Measurements from ENCODE around the gene PROB1. TPM values are rescaled to one million over a fixed set of nuclear protein-coding genes. Genes with fewer than 3 reads are reported as not detected.

The PROB1 gene
- total RNA-seq, 6 experiments from 2014 or later, result 2.8 to 5.3 (median 5.1) TPM

DNA sequence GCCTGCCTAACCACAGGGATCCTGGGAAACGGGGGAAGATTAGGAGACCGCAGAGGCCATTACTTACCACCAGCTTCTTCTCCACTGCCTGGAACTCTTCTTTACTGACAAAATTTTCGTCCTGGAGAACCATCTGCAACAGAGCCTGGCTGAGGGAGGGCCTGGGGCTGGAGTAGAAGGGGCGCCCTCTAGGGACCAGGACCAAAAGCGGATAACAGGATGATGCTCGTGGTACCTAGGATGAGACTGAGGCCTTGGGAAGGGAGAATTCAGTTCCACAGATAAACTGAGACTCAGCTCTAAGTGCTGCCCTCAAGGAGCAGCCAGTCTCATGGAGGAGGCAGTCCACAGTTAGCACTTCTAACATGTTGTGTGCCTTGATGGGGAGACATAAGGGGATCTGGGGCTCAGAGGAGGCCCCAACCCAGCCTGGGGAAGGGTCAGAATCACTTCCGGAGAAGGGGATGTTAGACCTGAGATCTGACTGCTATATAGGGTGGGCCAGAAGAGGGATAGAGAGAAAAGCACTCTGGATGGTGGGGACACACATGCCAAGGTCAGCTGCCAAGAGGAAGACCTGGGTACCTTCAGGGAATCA lies 7.8 kb upstream of the PROB1 start:
- Mint-ChIP-seq H3K27ac (peak overlapping the region; percentile 100), H3K27me3 (ENCODE audit: insufficient read depth) (peaks cover 1% of the 10 kb centered on the region), H3K9me3 (no peaks in the 10 kb centered on the region), H3K4me3 (peak overlapping the region; percentile 96), H3K4me1 (ENCODE audit: low read depth) (peaks cover 25% of the 10 kb centered on the region), H3K36me3 (ENCODE audit: low read depth) (no peaks in the 10 kb centered on the region)
- TF ChIP-seq, protein P1, sequence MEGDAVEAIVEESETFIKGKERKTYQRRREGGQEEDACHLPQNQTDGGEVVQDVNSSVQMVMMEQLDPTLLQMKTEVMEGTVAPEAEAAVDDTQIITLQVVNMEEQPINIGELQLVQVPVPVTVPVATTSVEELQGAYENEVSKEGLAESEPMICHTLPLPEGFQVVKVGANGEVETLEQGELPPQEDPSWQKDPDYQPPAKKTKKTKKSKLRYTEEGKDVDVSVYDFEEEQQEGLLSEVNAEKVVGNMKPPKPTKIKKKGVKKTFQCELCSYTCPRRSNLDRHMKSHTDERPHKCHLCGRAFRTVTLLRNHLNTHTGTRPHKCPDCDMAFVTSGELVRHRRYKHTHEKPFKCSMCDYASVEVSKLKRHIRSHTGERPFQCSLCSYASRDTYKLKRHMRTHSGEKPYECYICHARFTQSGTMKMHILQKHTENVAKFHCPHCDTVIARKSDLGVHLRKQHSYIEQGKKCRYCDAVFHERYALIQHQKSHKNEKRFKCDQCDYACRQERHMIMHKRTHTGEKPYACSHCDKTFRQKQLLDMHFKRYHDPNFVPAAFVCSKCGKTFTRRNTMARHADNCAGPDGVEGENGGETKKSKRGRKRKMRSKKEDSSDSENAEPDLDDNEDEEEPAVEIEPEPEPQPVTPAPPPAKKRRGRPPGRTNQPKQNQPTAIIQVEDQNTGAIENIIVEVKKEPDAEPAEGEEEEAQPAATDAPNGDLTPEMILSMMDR (IDR thresholded peaks at IDR 0.05), result peak; percentile 69
- no peak for DNase-seq

DNA sequence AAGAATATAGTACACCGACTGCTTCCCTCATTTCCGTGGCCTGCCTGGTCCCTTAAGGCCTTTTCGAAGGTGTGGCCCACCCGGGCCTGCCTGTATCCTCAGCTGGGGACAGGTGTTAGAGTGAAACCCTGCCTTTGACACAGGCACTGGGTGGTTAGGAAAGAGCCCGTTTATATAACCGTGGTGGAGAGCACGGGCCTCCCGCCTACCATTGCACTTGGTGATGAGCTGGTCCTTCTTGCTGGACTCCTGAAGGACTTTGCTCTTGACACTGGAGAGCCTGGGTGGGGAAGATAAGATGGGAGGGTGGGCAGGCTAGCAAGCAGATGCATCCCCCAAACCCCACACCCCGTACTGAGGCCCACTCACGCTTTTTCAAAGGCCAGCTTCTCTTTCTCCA lies 6.6 kb upstream of the PROB1 start:
- H3K9me3 Mint-ChIP-seq, result no peaks in the 10 kb centered on the region
- H3K4me1 Mint-ChIP-seq (ENCODE audit: low read depth), result peaks cover 25% of the 10 kb centered on the region
- no peak overlapping the region for H3K27ac Mint-ChIP-seq
- TF ChIP-seq, protein P1 (IDR thresholded peaks at IDR 0.05), result no peak
- H3K27me3 Mint-ChIP-seq (ENCODE audit: insufficient read depth), result peaks cover 3% of the 10 kb centered on the region
- no peak for DNase-seq
- H3K4me3 Mint-ChIP-seq, result no peak overlapping the region
- H3K36me3 Mint-ChIP-seq (ENCODE audit: low read depth), result no peaks in the 10 kb centered on the region

DNA sequence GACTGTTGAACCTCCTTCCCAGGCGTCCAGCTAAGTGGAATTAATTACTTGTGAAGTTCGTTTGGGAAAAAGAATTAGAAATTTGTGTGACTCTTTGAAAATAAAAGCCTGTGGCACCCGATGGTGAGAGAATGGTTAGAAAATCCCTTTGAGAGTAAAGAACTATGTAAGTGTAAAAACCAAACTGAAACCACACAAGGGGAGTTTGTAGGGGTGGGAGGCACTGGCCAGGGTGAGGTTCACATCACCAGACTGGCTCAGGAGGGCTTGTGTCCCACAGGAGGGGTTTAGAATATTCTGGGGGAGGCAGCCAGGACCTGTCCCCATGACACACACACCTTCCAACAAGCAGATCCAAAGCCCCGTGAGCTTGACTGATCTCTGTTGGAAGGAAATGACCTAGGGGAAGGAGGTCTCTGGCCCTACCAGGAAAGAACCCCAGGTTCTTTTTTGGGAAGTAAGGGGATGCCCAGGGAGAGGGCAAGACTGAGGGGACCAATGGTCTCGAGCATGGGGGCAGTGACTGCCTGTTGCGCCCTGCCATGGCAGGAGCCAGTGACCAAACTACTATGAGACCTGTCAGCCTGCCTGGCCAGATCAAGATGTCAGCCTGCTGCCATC lies 4.7 kb upstream of the PROB1 start:
- Mint-ChIP-seq H3K9me3 (no peaks in the 10 kb centered on the region), H3K36me3 (ENCODE audit: low read depth) (no peaks in the 10 kb centered on the region), H3K27ac (no peak overlapping the region), H3K27me3 (ENCODE audit: insufficient read depth) (peaks cover 5% of the 10 kb centered on the region), H3K4me1 (ENCODE audit: low read depth) (peaks cover 23% of the 10 kb centered on the region), H3K4me3 (no peak overlapping the region)
- DNase-seq, result no peak
- TF ChIP-seq, protein P1 (IDR thresholded peaks at IDR 0.05), result no peak

DNA sequence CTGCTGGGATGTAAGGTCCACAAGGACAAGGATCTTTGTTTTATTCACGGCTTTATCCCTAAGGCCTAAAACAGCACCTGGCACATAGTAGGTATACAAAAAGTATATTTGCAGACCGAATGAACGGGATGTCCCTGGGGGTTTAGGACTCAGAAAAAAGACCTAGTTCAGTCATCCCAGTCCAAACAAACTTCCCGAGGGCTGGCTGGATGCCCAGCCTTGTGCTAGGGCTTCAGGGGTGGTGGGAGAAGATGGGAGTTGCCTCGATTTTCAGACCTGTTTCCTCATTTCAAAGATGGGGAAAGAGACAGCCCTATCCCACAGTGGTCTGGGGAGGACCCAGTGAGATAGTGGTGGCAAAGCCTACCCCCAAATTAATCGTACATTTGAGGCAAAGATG lies 3.0 kb upstream of the PROB1 start:
- DNase-seq, result no peak
- Mint-ChIP-seq H3K9me3 (no peaks in the 10 kb centered on the region; the same call in 1 of the 2 replicates), H3K4me1 (ENCODE audit: low read depth) (peaks cover 10% of the 10 kb centered on the region), H3K27me3 (ENCODE audit: insufficient read depth) (peaks cover 4% of the 10 kb centered on the region; the same call in 1 of the 2 replicates), H3K27ac (no peak overlapping the region), H3K4me3 (no peak overlapping the region), H3K36me3 (ENCODE audit: low read depth) (no peaks in the 10 kb centered on the region)
- TF ChIP-seq, protein P1 (IDR thresholded peaks at IDR 0.05), result no peak

DNA sequence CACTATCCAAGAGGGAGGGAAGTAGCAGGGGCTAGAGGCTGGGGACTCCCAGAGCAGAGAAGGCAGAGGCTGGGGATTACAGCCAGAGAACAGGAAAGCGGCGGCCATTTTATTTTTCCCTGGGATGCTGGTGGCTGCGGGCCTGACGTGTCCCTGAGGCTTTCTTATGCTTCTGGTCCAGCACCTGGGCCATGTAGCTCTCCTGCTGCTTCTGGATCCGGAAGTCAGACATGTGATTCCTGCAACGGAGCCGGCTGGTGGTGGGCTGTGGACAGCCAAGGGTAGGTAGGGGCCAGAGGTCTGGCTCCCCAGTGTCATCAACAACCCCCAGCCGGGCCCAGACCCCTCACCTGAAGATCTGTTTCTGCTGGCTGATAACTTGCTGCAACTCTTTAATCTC lies 1.8 kb upstream of the PROB1 start:
- TF ChIP-seq, protein P1 (IDR thresholded peaks at IDR 0.05), result no peak
- H3K36me3 Mint-ChIP-seq (ENCODE audit: low read depth), result peaks cover 3% of the 10 kb centered on the region
- H3K27me3 Mint-ChIP-seq (ENCODE audit: insufficient read depth), result peaks cover 5% of the 10 kb centered on the region
- no peak overlapping the region for H3K27ac Mint-ChIP-seq
- no peak overlapping the region for H3K4me3 Mint-ChIP-seq
- H3K9me3 Mint-ChIP-seq, result peaks cover 2% of the 10 kb centered on the region; the same call in 1 of the 2 replicates
- no peak for DNase-seq
- peaks cover 9% of the 10 kb centered on the region for H3K4me1 Mint-ChIP-seq (ENCODE audit: low read depth)

Data from HFFc6 (cell line).